ENCODE results near the gene MARVELD1. TPM values are rescaled to one million over a fixed set of nuclear protein-coding genes. Genes with fewer than 3 reads are reported as not detected.

Gene MARVELD1
- polyA plus RNA-seq, 4 donors = 37.3 to 54.7 (median 45.3) TPM

Other genes with a start within 250 kb of the MARVELD1 start
- 100 to 1,000 TPM in 1 of 4 donors, 10 to 100 TPM in 3; 85.9 to 109 (median 92.3) TPM for gene MMS19, start 215.3 kb upstream of the MARVELD1 start, polyA plus RNA-seq (ENCODE audit: insufficient read length in 4 of 4)
- 10 to 100 TPM in 2 of 4 donors, 1 to 10 TPM in 2; 8.1 to 14.4 (median 11.0) TPM for gene UBTD1, start 214.8 kb upstream of the MARVELD1 start, polyA plus RNA-seq (ENCODE audit: insufficient read length in 4 of 4)
- under 1 TPM; 0.38 to 0.56 (median 0.51) TPM for gene ANKRD2, start 141.0 kb upstream of the MARVELD1 start, polyA plus RNA-seq (ENCODE audit: insufficient read length in 4 of 4)
- 10 to 100 TPM; 33.5 to 63.1 (median 47.4) TPM for gene HOGA1, start 129.3 kb upstream of the MARVELD1 start, polyA plus RNA-seq (ENCODE audit: insufficient read length in 4 of 4)
- gene C10orf62, start 124.0 kb upstream of the MARVELD1 start, polyA plus RNA-seq (ENCODE audit: insufficient read length in 4 of 4) = 1 to 10 TPM in 1 of 4 donors, under 1 TPM in 3; 0.29 to 1.2 (median 0.60) TPM
- gene MORN4, start 80.2 kb upstream of the MARVELD1 start, polyA plus RNA-seq (ENCODE audit: insufficient read length in 4 of 4) = 10 to 100 TPM; 21.7 to 27.2 (median 23.0) TPM
- gene PI4K2A, start 73.1 kb upstream of the MARVELD1 start, polyA plus RNA-seq (ENCODE audit: insufficient read length in 4 of 4) = 10 to 100 TPM; 17.7 to 21.7 (median 21.4) TPM
- gene AVPI1, start 26.5 kb upstream of the MARVELD1 start, polyA plus RNA-seq (ENCODE audit: insufficient read length in 4 of 4) = 1 to 10 TPM; 4.1 to 5.0 (median 4.7) TPM
- 10 to 100 TPM; 20.2 to 40.5 (median 30.3) TPM for gene ZFYVE27, start 23.4 kb downstream of the MARVELD1 start, polyA plus RNA-seq (ENCODE audit: insufficient read length in 4 of 4)
- under 1 TPM in 3 of 4 donors, not detected in 1; 0.08 to 0.16 (median 0.10) TPM for gene SFRP5, start 58.3 kb downstream of the MARVELD1 start, polyA plus RNA-seq (ENCODE audit: insufficient read length in 4 of 4)
- 1 to 10 TPM in 2 of 4 donors, under 1 TPM in 2; 0.19 to 1.5 (median 0.92) TPM for gene GOLGA7B, start 136.1 kb downstream of the MARVELD1 start, polyA plus RNA-seq (ENCODE audit: insufficient read length in 4 of 4)

All from left renal cortex interstitium (tissue), 4 donors.